ENCODE measurements around the gene TRAPPC3L. TPM values are rescaled to one million over a fixed set of nuclear protein-coding genes. Genes with fewer than 3 reads are reported as not detected.
A peak's percentile ranks its signal among the peaks of the same experiment; 100 is the strongest.

The TRAPPC3L gene
- total RNA-seq, 1 donor from 2014 or later, result 0.27 TPM

GRCh38 chr6:116563830-116564229 lies 18.3 kb upstream of the TRAPPC3L start:
- no peak overlapping the region for H3K27ac Mint-ChIP-seq

DNA sequence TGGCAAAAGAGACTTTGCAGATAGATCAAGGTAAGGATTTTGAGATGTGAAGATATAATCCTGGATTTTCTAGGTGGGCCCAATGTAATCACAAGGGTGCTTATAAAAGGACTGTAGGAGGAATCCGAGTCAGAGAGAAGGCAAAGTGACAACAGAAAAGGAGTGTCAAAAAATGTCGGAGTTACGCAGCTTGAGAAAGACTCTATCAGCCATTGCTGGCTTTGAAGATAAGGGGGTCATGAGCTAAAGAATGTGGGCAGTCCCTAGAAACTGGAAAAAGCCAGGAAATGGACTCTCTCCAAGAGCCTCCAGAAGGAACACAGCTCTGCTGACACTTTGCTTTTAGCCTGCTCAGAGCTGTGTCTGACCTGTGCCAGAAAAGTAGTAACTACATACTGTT lies 17.1 kb upstream of the TRAPPC3L start:
- Mint-ChIP-seq H3K4me3 (no peak overlapping the region), H3K9me3 (no peaks in the 10 kb centered on the region), H3K27me3 (peaks cover 16% of the 10 kb centered on the region), H3K27ac (no peak overlapping the region), H3K4me1 (ENCODE audit: unreplicated experiment) (peaks cover 10% of the 10 kb centered on the region), H3K36me3 (no peaks in the 10 kb centered on the region)
- TF ChIP-seq, protein P1, sequence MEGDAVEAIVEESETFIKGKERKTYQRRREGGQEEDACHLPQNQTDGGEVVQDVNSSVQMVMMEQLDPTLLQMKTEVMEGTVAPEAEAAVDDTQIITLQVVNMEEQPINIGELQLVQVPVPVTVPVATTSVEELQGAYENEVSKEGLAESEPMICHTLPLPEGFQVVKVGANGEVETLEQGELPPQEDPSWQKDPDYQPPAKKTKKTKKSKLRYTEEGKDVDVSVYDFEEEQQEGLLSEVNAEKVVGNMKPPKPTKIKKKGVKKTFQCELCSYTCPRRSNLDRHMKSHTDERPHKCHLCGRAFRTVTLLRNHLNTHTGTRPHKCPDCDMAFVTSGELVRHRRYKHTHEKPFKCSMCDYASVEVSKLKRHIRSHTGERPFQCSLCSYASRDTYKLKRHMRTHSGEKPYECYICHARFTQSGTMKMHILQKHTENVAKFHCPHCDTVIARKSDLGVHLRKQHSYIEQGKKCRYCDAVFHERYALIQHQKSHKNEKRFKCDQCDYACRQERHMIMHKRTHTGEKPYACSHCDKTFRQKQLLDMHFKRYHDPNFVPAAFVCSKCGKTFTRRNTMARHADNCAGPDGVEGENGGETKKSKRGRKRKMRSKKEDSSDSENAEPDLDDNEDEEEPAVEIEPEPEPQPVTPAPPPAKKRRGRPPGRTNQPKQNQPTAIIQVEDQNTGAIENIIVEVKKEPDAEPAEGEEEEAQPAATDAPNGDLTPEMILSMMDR (conservative IDR thresholded peaks at IDR 0.05), result no peak
- DNase-seq (ENCODE audit: extremely low spot score, unreplicated experiment), result no peak

More at GRCh38 chr6:116563830-116564229, 18.3 kb upstream of the TRAPPC3L start:
- Mint-ChIP-seq H3K4me3 (no peak overlapping the region), H3K9me3 (no peaks in the 10 kb centered on the region), H3K4me1 (ENCODE audit: unreplicated experiment) (peaks cover 6% of the 10 kb centered on the region), H3K27me3 (peaks cover 18% of the 10 kb centered on the region), H3K36me3 (no peaks in the 10 kb centered on the region)
- DNase-seq (ENCODE audit: extremely low spot score, unreplicated experiment), result no peak
- TF ChIP-seq, protein P1 (conservative IDR thresholded peaks at IDR 0.05), result no peak

DNA sequence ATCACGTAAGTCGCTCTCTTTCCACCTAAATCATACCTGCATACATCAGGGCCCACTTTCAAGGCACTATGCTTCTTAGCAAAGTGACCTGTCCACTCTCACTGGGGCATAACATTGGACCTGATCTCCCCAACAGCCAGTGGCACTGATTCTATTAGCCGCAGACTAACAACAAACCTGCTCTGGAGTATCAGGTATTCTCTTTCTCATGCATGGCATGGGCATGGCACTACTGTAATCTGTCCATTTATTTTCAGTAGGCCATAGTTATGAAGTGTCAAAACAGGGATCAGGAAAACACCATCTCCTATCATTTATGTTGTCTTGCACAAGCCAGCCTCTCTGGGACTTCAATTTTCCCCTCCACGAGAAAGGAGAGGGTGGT lies 16.5 kb upstream of the TRAPPC3L start:
- peaks cover 13% of the 10 kb centered on the region for H3K27me3 Mint-ChIP-seq
- H3K36me3 Mint-ChIP-seq, result no peaks in the 10 kb centered on the region
- no peak for DNase-seq (ENCODE audit: extremely low spot score, unreplicated experiment)
- TF ChIP-seq, protein P1 (conservative IDR thresholded peaks at IDR 0.05), result no peak
- no peak overlapping the region for H3K4me3 Mint-ChIP-seq
- H3K9me3 Mint-ChIP-seq, result no peaks in the 10 kb centered on the region
- no peak overlapping the region for H3K27ac Mint-ChIP-seq
- peaks cover 11% of the 10 kb centered on the region for H3K4me1 Mint-ChIP-seq (ENCODE audit: unreplicated experiment)

GRCh38 chr6:116561377-116562018 lies 16.0 kb upstream of the TRAPPC3L start:
- Mint-ChIP-seq H3K27me3 (peaks cover 9% of the 10 kb centered on the region), H3K4me1 (ENCODE audit: unreplicated experiment) (peaks cover 11% of the 10 kb centered on the region), H3K27ac (no peak overlapping the region), H3K9me3 (no peaks in the 10 kb centered on the region), H3K4me3 (no peak overlapping the region), H3K36me3 (no peaks in the 10 kb centered on the region)
- TF ChIP-seq, protein P1 (conservative IDR thresholded peaks at IDR 0.05), result peak; percentile 98
- peak; percentile 75 for DNase-seq (ENCODE audit: extremely low spot score, unreplicated experiment)

GRCh38 chr6:116560130-116560529 lies 14.6 kb upstream of the TRAPPC3L start:
- H3K27me3 Mint-ChIP-seq, result peaks cover 5% of the 10 kb centered on the region
- H3K27ac Mint-ChIP-seq, result no peak overlapping the region
- no peak for DNase-seq (ENCODE audit: extremely low spot score, unreplicated experiment)
- TF ChIP-seq, protein P1 (conservative IDR thresholded peaks at IDR 0.05), result no peak
- peaks cover 11% of the 10 kb centered on the region for H3K4me1 Mint-ChIP-seq (ENCODE audit: unreplicated experiment)
- H3K9me3 Mint-ChIP-seq, result no peaks in the 10 kb centered on the region
- no peak overlapping the region for H3K4me3 Mint-ChIP-seq
- no peaks in the 10 kb centered on the region for H3K36me3 Mint-ChIP-seq

All from type B pancreatic cell (in vitro differentiated cells).